Measurements from ENCODE around the gene ZIC5. TPM values are rescaled to one million over a fixed set of nuclear protein-coding genes. Genes with fewer than 3 reads are reported as not detected.

ZIC5 gene
- total RNA-seq, 4 donors from 2014 or later, result not detected

- Histone ChIP-seq H3K27me3 (no peaks in the 10 kb centered on the region), H3K9me3 (no peaks in the 10 kb centered on the region), H3K4me1 (no peaks in the 10 kb centered on the region), H3K27ac (no peak overlapping the region), H3K4me3 (no peak overlapping the region), H3K36me3 (no peaks in the 10 kb centered on the region)
- intact Hi-C loops (cut with DNase I; ENCODE audit: low total_unique reads), result loop anchor here (10.0 kb wide), 1 partner anchor 598 kb away; no protein-coding TSS in a partner anchor
- TF ChIP-seq, protein P1, sequence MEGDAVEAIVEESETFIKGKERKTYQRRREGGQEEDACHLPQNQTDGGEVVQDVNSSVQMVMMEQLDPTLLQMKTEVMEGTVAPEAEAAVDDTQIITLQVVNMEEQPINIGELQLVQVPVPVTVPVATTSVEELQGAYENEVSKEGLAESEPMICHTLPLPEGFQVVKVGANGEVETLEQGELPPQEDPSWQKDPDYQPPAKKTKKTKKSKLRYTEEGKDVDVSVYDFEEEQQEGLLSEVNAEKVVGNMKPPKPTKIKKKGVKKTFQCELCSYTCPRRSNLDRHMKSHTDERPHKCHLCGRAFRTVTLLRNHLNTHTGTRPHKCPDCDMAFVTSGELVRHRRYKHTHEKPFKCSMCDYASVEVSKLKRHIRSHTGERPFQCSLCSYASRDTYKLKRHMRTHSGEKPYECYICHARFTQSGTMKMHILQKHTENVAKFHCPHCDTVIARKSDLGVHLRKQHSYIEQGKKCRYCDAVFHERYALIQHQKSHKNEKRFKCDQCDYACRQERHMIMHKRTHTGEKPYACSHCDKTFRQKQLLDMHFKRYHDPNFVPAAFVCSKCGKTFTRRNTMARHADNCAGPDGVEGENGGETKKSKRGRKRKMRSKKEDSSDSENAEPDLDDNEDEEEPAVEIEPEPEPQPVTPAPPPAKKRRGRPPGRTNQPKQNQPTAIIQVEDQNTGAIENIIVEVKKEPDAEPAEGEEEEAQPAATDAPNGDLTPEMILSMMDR (IDR thresholded peaks at IDR 0.05), result peak; percentile 59 to 87 (median 67)
- TF ChIP-seq POLR2A (IDR thresholded peaks at IDR 0.05), result no peak
- no peak for DNase-seq
Measured at GRCh38 chr13:99916366-99917103, 55.0 kb downstream of the ZIC5 start.

GRCh38 chr13:99913167-99913566 is 58.4 kb downstream of the ZIC5 start:
- no peak overlapping the region for H3K4me3 ChIP-seq
- H3K36me3 ChIP-seq, result no peaks in the 10 kb centered on the region
- no peak for DNase-seq
- no peaks in the 10 kb centered on the region for H3K9me3 ChIP-seq
- no peaks in the 10 kb centered on the region for H3K4me1 ChIP-seq
- no peak for TF ChIP-seq POLR2A (IDR thresholded peaks at IDR 0.05)
- TF ChIP-seq, protein P1 (IDR thresholded peaks at IDR 0.05), result no peak
- intact Hi-C loops (cut with DNase I; ENCODE audit: low total_unique reads), result loop anchor here (10.0 kb wide), 1 partner anchor 602 kb away; no protein-coding TSS in a partner anchor
- peaks cover 0 to 4% of the 10 kb centered on the region in 2 donors for H3K27me3 ChIP-seq
- no peak overlapping the region for H3K27ac ChIP-seq

Other genes with a start within 250 kb of the ZIC5 start
- gene ZIC2, start 10.0 kb upstream of the ZIC5 start, total RNA-seq, result not detected
- 100 to 1,000 TPM in 1 of 4 donors, 10 to 100 TPM in 3; 24.8 to 122 (median 53.0) TPM for gene PCCA, start 117.3 kb upstream of the ZIC5 start, total RNA-seq

Data from uterus (tissue), 4 donors.